Neural cell (in vitro differentiated cells): ENCODE measurements around the gene MOV10L1.

Experiments
- CTCF ChIP-seq: fragments of 450-650 bp; IDR thresholded peaks from 2 replicates; pipeline ENCODE4 v1.5.1; 2014; ENCODE audit warnings: antibody characterized with exemption, mild to moderate bottlenecking, moderate library complexity; ENCODE audit not compliant: poor library complexity, severe bottlenecking
- EZH2 ChIP-seq: fragments of 200-600, 300-800 bp; shearing (Covaris generic), sonication (generic); IDR thresholded peaks from 2 replicates; pipeline ENCODE4 v1.6.1; 2014; ENCODE audit warnings: antibody characterized with exemption, low read length, borderline replicate concordance, mild to moderate bottlenecking; ENCODE audit not compliant: insufficient read depth, poor library complexity, severe bottlenecking
- POLR2AphosphoS5 ChIP-seq: IDR thresholded peaks from 2 replicates; pipeline ENCODE4 v1.6.1; 2012
- REST ChIP-seq: IDR thresholded peaks from 2 replicates; pipeline ENCODE4 v1.6.1; 2012; ENCODE audit warnings: borderline replicate concordance

- TF ChIP-seq CTCF (no peak), EZH2 (no peak), REST (no peak), POLR2AphosphoS5 (no peak)
These were observed 48.3 kb upstream of the MOV10L1 start for GRCh38 chr22:50041361-50042065.
